ENCODE data around the gene EFNA5. TPM values are rescaled to one million over a fixed set of nuclear protein-coding genes. Genes with fewer than 3 reads are reported as not detected.
A peak's percentile ranks its signal among the peaks of the same experiment; 100 is the strongest.

EFNA5 gene
- polyA plus RNA-seq, 1 of the 3 experiments (the other 2 are of a cell fraction): 0.81 TPM

- POLR2A ChIA-PET: no interaction called here
- 94% methylated on average over 5 of the region's 5 CpGs for WGBS (ENCODE audit: low lambda C conversion rate)
Measured at GRCh38 chr5:107391787-107392186, 278.9 kb downstream of the EFNA5 start.

GRCh38 chr5:107389775-107390148, 281.0 kb downstream of the EFNA5 start:
- POLR2A ChIA-PET: no interaction called here
- peaks cover 22% of the 10 kb centered on the region for H3F3A ChIP-seq (replicated peaks; ENCODE audit: insufficient read depth)
- H3K9me3 ChIP-seq: no peaks in the 10 kb centered on the region
- H2AFZ ChIP-seq (ENCODE audit: low read depth): no peak overlapping the region
- no peaks in the 10 kb centered on the region for H4K20me1 ChIP-seq (ENCODE audit: insufficient read depth)
- H3K36me3 ChIP-seq (replicated peaks in 1 of 2; ENCODE audit: control insufficient read depth in 1 of 2, insufficient read depth in 2 of 2, low read length in 1 of 2): no peaks in the 10 kb centered on the region
- TF ChIP-seq SIN3A (IDR thresholded peaks at IDR 0.05; ENCODE audit: borderline replicate concordance, low read depth, low read length): no peak
- H3K79me2 ChIP-seq (ENCODE audit: insufficient read depth): no peaks in the 10 kb centered on the region
- 73% methylated on average over 1 of the region's 1 CpG for WGBS (ENCODE audit: low lambda C conversion rate)
- H3K27ac ChIP-seq (ENCODE audit: low read depth in 2 of 2, low read length in 1 of 2): peak overlapping the region in 1 of 2 experiments; percentile 94; a peak in 2 of 4 replicates
- no peak overlapping the region for H3K4me3 ChIP-seq (ENCODE audit: low read depth in 2 of 2, low read length in 1 of 2)
- peaks cover 31 to 34% of the 10 kb centered on the region in 2 experiments for H3K4me1 ChIP-seq (ENCODE audit: control insufficient read depth in 1 of 2, insufficient read depth in 2 of 2, low read depth in 1 of 2, low read length in 1 of 2)
- no peak overlapping the region for H3K9ac ChIP-seq
- no peaks in the 10 kb centered on the region for H3K9me2 ChIP-seq
- CTCF ChIA-PET: interaction anchor here (0.8 to 3.7 kb wide), 3 partner anchors 11 to 26 kb away, joined by 3 to 12 read pairs (median 4); no protein-coding TSS in a partner anchor
- no peak for DNase-seq
- no peaks in the 10 kb centered on the region for H3K27me3 ChIP-seq (ENCODE audit: insufficient read depth)
- H3K4me2 ChIP-seq: no peak overlapping the region; the same call in 1 of the 2 replicates

More at GRCh38 chr5:107391787-107392186, 278.9 kb downstream of the EFNA5 start:
- Histone ChIP-seq H3K79me2 (ENCODE audit: insufficient read depth) (no peaks in the 10 kb centered on the region), H3K4me3 (ENCODE audit: low read depth in 2 of 2, low read length in 1 of 2) (no peak overlapping the region), H3K27ac (ENCODE audit: low read depth in 2 of 2, low read length in 1 of 2) (no peak overlapping the region), H3K4me2 (no peak overlapping the region), H3K4me1 (ENCODE audit: control insufficient read depth in 1 of 2, insufficient read depth in 2 of 2, low read depth in 1 of 2, low read length in 1 of 2) (peaks cover 30 to 37% of the 10 kb centered on the region in 2 experiments), H3F3A (replicated peaks; ENCODE audit: insufficient read depth) (peaks cover 22% of the 10 kb centered on the region), H4K20me1 (ENCODE audit: insufficient read depth) (no peaks in the 10 kb centered on the region), H3K9ac (no peak overlapping the region), H3K9me2 (no peaks in the 10 kb centered on the region), H2AFZ (ENCODE audit: low read depth) (no peak overlapping the region), H3K9me3 (no peaks in the 10 kb centered on the region), H3K27me3 (ENCODE audit: insufficient read depth) (no peaks in the 10 kb centered on the region), H3K36me3 (replicated peaks in 1 of 2; ENCODE audit: control insufficient read depth in 1 of 2, insufficient read depth in 2 of 2, low read length in 1 of 2) (no peaks in the 10 kb centered on the region)
- CTCF ChIA-PET: no interaction called here
- DNase-seq: no peak
- TF ChIP-seq MAX (IDR thresholded peaks at IDR 0.05; ENCODE audit: low read depth) (no peak), CTCF (IDR thresholded peaks at IDR 0.05) (no peak), RAD21 (IDR thresholded peaks at IDR 0.05; ENCODE audit: low read length) (no peak), ELF1 (IDR thresholded peaks at IDR 0.05) (no peak), FOXM1 (IDR thresholded peaks at IDR 0.05; ENCODE audit: low read depth) (no peak), NFIC (IDR thresholded peaks at IDR 0.05; ENCODE audit: borderline replicate concordance) (no peak)

- no peak overlapping the region for H2AFZ ChIP-seq (ENCODE audit: low read depth)
- no peaks in the 10 kb centered on the region for H4K20me1 ChIP-seq (ENCODE audit: insufficient read depth)
- peak overlapping the region; percentile 82 to 94 for H3K27ac ChIP-seq (ENCODE audit: low read depth in 2 of 2, low read length in 1 of 2)
- H3K4me3 ChIP-seq (ENCODE audit: low read depth in 2 of 2, low read length in 1 of 2): no peak overlapping the region
- H3K9ac ChIP-seq: peak overlapping the region; percentile 57
- WGBS (ENCODE audit: low lambda C conversion rate): 45% methylated on average over 5 of the region's 5 CpGs
- peaks cover 31% of the 10 kb centered on the region in 2 experiments for H3K4me1 ChIP-seq (ENCODE audit: control insufficient read depth in 1 of 2, insufficient read depth in 2 of 2, low read depth in 1 of 2, low read length in 1 of 2)
- no peaks in the 10 kb centered on the region for H3K9me2 ChIP-seq
- H3K9me3 ChIP-seq: no peaks in the 10 kb centered on the region
- no peaks in the 10 kb centered on the region for H3K79me2 ChIP-seq (ENCODE audit: insufficient read depth)
- POLR2A ChIA-PET: no interaction called here
- peaks cover 22% of the 10 kb centered on the region for H3F3A ChIP-seq (replicated peaks; ENCODE audit: insufficient read depth)
- no peaks in the 10 kb centered on the region for H3K27me3 ChIP-seq (ENCODE audit: insufficient read depth)
- DNase-seq: no peak
- CTCF ChIA-PET: interaction anchor here (0.8 to 3.7 kb wide), 2 partner anchors 11 to 26 kb away, joined by 3 to 12 read pairs; no protein-coding TSS in a partner anchor
- H3K36me3 ChIP-seq (replicated peaks in 1 of 2; ENCODE audit: control insufficient read depth in 1 of 2, insufficient read depth in 2 of 2, low read length in 1 of 2): no peaks in the 10 kb centered on the region
- peak overlapping the region; percentile 76 for H3K4me2 ChIP-seq
- TF ChIP-seq NRF1 (IDR thresholded peaks at IDR 0.05; ENCODE audit: low read depth, low read length): no peak
- no peak for TF ChIP-seq RFX5 (IDR thresholded peaks at IDR 0.05; ENCODE audit: low read length)
- no peak for TF ChIP-seq GABPA (IDR thresholded peaks at IDR 0.05; ENCODE audit: low read depth)
- TF ChIP-seq RAD21 (IDR thresholded peaks at IDR 0.05; ENCODE audit: low read length): peak; percentile 35
- peak; percentile 53; the same call in 1 of the 2 replicates for TF ChIP-seq SIN3A (IDR thresholded peaks at IDR 0.05; ENCODE audit: borderline replicate concordance, low read depth, low read length)
- TF ChIP-seq TAF1 (IDR thresholded peaks at IDR 0.05; ENCODE audit: borderline replicate concordance, low read depth, low read length): no peak
- no peak for TF ChIP-seq RCOR1 (IDR thresholded peaks at IDR 0.05; ENCODE audit: low read length)
- no peak; the same call in 1 of the 2 replicates for TF ChIP-seq FOSL2 (IDR thresholded peaks at IDR 0.05; ENCODE audit: borderline replicate concordance, low read depth)
- TF ChIP-seq MEF2A (IDR thresholded peaks at IDR 0.05; ENCODE audit: borderline replicate concordance, low read depth): peak; percentile 81; the same call in 1 of the 2 replicates
- TF ChIP-seq FOXM1 (IDR thresholded peaks at IDR 0.05; ENCODE audit: low read depth): 0 out of 2 replicates have a peak, but pooled peaks have one; percentile 27
- TF ChIP-seq ELF1 (IDR thresholded peaks at IDR 0.05): no peak
- TF ChIP-seq USF1 (IDR thresholded peaks at IDR 0.05; ENCODE audit: borderline replicate concordance, low read depth): no peak
- TF ChIP-seq GATA2 (CRISPR knock-in tag; IDR thresholded peaks at IDR 0.05): no peak
- TF ChIP-seq EZH2phosphoT487 (IDR thresholded peaks at IDR 0.05; ENCODE audit: borderline replicate concordance, low read depth): no peak
- 0 out of 2 replicates have a peak, but pooled peaks have one; percentile 48 for TF ChIP-seq POLR2AphosphoS5 (IDR thresholded peaks at IDR 0.05; ENCODE audit: low read depth, low read length)
Measured at GRCh38 chr5:107389130-107389774, 281.5 kb downstream of the EFNA5 start.

Data from SK-N-SH (cell line).